ENCODE results near the gene TAPT1.

- TF ChIP-seq, protein P1, sequence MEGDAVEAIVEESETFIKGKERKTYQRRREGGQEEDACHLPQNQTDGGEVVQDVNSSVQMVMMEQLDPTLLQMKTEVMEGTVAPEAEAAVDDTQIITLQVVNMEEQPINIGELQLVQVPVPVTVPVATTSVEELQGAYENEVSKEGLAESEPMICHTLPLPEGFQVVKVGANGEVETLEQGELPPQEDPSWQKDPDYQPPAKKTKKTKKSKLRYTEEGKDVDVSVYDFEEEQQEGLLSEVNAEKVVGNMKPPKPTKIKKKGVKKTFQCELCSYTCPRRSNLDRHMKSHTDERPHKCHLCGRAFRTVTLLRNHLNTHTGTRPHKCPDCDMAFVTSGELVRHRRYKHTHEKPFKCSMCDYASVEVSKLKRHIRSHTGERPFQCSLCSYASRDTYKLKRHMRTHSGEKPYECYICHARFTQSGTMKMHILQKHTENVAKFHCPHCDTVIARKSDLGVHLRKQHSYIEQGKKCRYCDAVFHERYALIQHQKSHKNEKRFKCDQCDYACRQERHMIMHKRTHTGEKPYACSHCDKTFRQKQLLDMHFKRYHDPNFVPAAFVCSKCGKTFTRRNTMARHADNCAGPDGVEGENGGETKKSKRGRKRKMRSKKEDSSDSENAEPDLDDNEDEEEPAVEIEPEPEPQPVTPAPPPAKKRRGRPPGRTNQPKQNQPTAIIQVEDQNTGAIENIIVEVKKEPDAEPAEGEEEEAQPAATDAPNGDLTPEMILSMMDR (IDR thresholded peaks at IDR 0.05) = no peak
- TF ChIP-seq POLR2A (IDR thresholded peaks at IDR 0.05) = no peak
Observed at GRCh38 chr4:16225863-16226815, at the start of gene TAPT1.
